IMR-90 (cell line): ENCODE measurements around the gene INPP5A. TPM values are rescaled to one million over a fixed set of nuclear protein-coding genes. Genes with fewer than 3 reads are reported as not detected.

ENCODE experiments used
- ATAC-seq: fragments of 200-7000 bp; cut with Tn5 transposase; 2 replicates; pipeline ENCODE4 v1.9.1; 2020; ENCODE audit warnings: low read depth, mild to moderate bottlenecking, moderate library complexity
- BruUV-seq: library from RNA; stranded (reverse); fragments of 400-500 nt; replicated peaks from 2 replicates; lab custom pipeline; 2021; lab: Mats Ljungman, UMichigan
- CTCF ChIA-PET: fragments of 300-600 bp; formaldehyde crosslinking; extraction: SDS; loops from one replicate; lab custom pipeline; 2021; ENCODE audit warnings: antibody characterized with exemption; lab: Yijun Ruan, JAX
- POLR2A ChIA-PET: fragments of 300-600 bp; sonication (Branson Sonifier 250); formaldehyde crosslinking; loops from one replicate; lab custom pipeline; 2022; ENCODE audit warnings: antibody characterized with exemption; ENCODE audit not compliant: unreplicated experiment; lab: Charles Lee
- DNase-seq: peaks from one replicate; pipeline ENCODE4 v3.0.0; 2013
- H2AFZ ChIP-seq: replicated peaks from 2 replicates; pipeline ENCODE3; 2013; ENCODE audit warnings: low read length, mild to moderate bottlenecking; ENCODE audit not compliant: poor library complexity
- H2AK5ac ChIP-seq: 2 replicates; pipeline ENCODE4 v1.6.1; 2013; ENCODE audit warnings: low read depth, low read length, inconsistent platforms
- H2AK9ac ChIP-seq: replicated peaks from 2 replicates; pipeline ENCODE3; 2013; ENCODE audit warnings: mild to moderate bottlenecking, low read depth, low read length, moderate library complexity; ENCODE audit not compliant: poor library complexity
- H2BK120ac ChIP-seq: 2 replicates; pipeline ENCODE4 v1.6.1; 2013; ENCODE audit warnings: low read depth, low read length, inconsistent platforms
- H2BK15ac ChIP-seq: 3 replicates; pipeline ENCODE4 v1.6.1; 2013; ENCODE audit warnings: low read depth, low read length, inconsistent platforms
- H2BK20ac ChIP-seq: 2 replicates; pipeline ENCODE4 v1.6.1; 2013; ENCODE audit warnings: low read depth, mild to moderate bottlenecking, inconsistent platforms, low read length, moderate library complexity
- H2BK5ac ChIP-seq: 2 replicates; pipeline ENCODE4 v1.6.1; 2013; ENCODE audit warnings: mild to moderate bottlenecking, low read depth, low read length, inconsistent platforms; ENCODE audit not compliant: poor library complexity, severe bottlenecking
- H3K14ac ChIP-seq: replicated peaks from 2 replicates; pipeline ENCODE4 v1.6.1; 2013; ENCODE audit warnings: low read depth, low read length, inconsistent platforms
- H3K18ac ChIP-seq: 2 replicates; pipeline ENCODE4 v1.6.1; 2013; ENCODE audit warnings: low read depth, low read length, control low read depth
- H3K23ac ChIP-seq: 2 replicates; pipeline ENCODE4 v1.6.1; 2013; ENCODE audit warnings: low read depth, low read length, inconsistent platforms
- H3K27ac ChIP-seq: 2 replicates; pipeline ENCODE4 v1.5.1; 2013; ENCODE audit warnings: mild to moderate bottlenecking, control low read depth, low read length; ENCODE audit not compliant: insufficient read depth
- H3K27me3 ChIP-seq: 2 replicates; pipeline ENCODE4 v1.6.1; 2013; ENCODE audit warnings: low read length; ENCODE audit not compliant: control insufficient read depth, insufficient read depth
- H3K36me3 ChIP-seq: 2 replicates; pipeline ENCODE4 v1.6.1; 2013; ENCODE audit warnings: low read length, mixed read lengths; ENCODE audit not compliant: control insufficient read depth, insufficient read depth
- H3K4ac ChIP-seq: 2 replicates; pipeline ENCODE4 v1.6.1; 2013; ENCODE audit warnings: low read depth, low read length, inconsistent platforms
- H3K4me1 ChIP-seq: 2 replicates; pipeline ENCODE4 v1.6.1; 2013; ENCODE audit warnings: low read length, mixed read lengths; ENCODE audit not compliant: control insufficient read depth, insufficient read depth
- H3K4me2 ChIP-seq: 2 replicates; pipeline ENCODE4 v1.6.1; 2013; ENCODE audit warnings: low read depth, mild to moderate bottlenecking, control low read depth, low read length, moderate library complexity
- H3K4me3 ChIP-seq: 2 replicates; pipeline ENCODE4 v1.5.1; 2013; ENCODE audit warnings: low read depth, mild to moderate bottlenecking, control low read depth, low read length, moderate library complexity; ENCODE audit not compliant: insufficient read depth
- H3K56ac ChIP-seq: 2 replicates; pipeline ENCODE4 v1.6.1; 2013; ENCODE audit warnings: low read length, inconsistent platforms; ENCODE audit not compliant: insufficient read depth; ENCODE audit errors: extremely low read depth
- H3K79me1 ChIP-seq, 2 experiments: 2 replicates each; pipeline ENCODE4 v1.6.1; 2013; ENCODE audit warnings: low read length in 2 of 2, inconsistent platforms in 1 of 2, low read depth in 1 of 2
- H3K9ac ChIP-seq: 2 replicates; pipeline ENCODE4 v1.6.1; 2013; ENCODE audit warnings: low read depth, low read length, control low read depth
- H3K9me1 ChIP-seq: 2 replicates; pipeline ENCODE4 v1.6.1; 2013; ENCODE audit warnings: low read length, inconsistent platforms; ENCODE audit not compliant: insufficient read depth
- H3K9me3 ChIP-seq: 2 replicates; pipeline ENCODE4 v1.6.1; 2013; ENCODE audit warnings: low read length; ENCODE audit not compliant: control insufficient read depth, insufficient read depth
- H4K20me1 ChIP-seq: 2 replicates; pipeline ENCODE4 v1.6.1; 2013; ENCODE audit warnings: low read length, inconsistent platforms; ENCODE audit not compliant: insufficient read depth
- H4K5ac ChIP-seq: 2 replicates; pipeline ENCODE4 v1.6.1; 2013; ENCODE audit warnings: mild to moderate bottlenecking, low read depth, low read length, control low read depth
- H4K8ac ChIP-seq, 2 experiments: 2 replicates each; pipeline ENCODE4 v1.6.1; 2013; ENCODE audit warnings: low read depth in 2 of 2, low read length in 2 of 2, control low read depth in 1 of 2, inconsistent platforms in 1 of 2
- H4K91ac ChIP-seq: 2 replicates; pipeline ENCODE4 v1.6.1; 2013; ENCODE audit warnings: low read depth, low read length, inconsistent platforms; ENCODE audit not compliant: insufficient read depth
- BHLHE40 ChIP-seq: fragments of 150-350 bp; IDR thresholded peaks from 2 replicates; pipeline ENCODE4 v1.6.1; 2016; ENCODE audit warnings: mild to moderate bottlenecking, low read depth, low read length
- CEBPB ChIP-seq: IDR thresholded peaks from 2 replicates; pipeline ENCODE4 v1.6.1; 2012; ENCODE audit warnings: low read depth, low read length, improper control_type of control experiment
- CHD1 ChIP-seq: IDR thresholded peaks from 2 replicates; pipeline ENCODE4 v1.6.1; 2012; ENCODE audit warnings: low read depth, low read length, improper control_type of control experiment
- CTCF ChIP-seq: conservative IDR thresholded peaks from 2 replicates; pipeline ENCODE4 v1.5.1; 2012; ENCODE audit warnings: mild to moderate bottlenecking, low read depth, low read length, improper control_type of control experiment
- ELK1 ChIP-seq: fragments of 150-350 bp; IDR thresholded peaks from 2 replicates; pipeline ENCODE4 v1.6.1; 2016; ENCODE audit warnings: low read depth, mild to moderate bottlenecking, low read length, moderate library complexity, borderline replicate concordance
- FOS ChIP-seq: fragments of 150-350 bp; IDR thresholded peaks from 2 replicates; pipeline ENCODE4 v1.6.1; 2016; ENCODE audit warnings: low read depth, low read length
- MAFK ChIP-seq: IDR thresholded peaks from 2 replicates; pipeline ENCODE4 v1.6.1; 2012; ENCODE audit warnings: low read depth, low read length, improper control_type of control experiment
- MAZ ChIP-seq: IDR thresholded peaks from 2 replicates; pipeline ENCODE4 v1.6.1; 2012; ENCODE audit warnings: low read depth, mild to moderate bottlenecking, low read length, improper control_type of control experiment, moderate library complexity, borderline replicate concordance
- MXI1 ChIP-seq: IDR thresholded peaks from 2 replicates; pipeline ENCODE4 v1.6.1; 2012; ENCODE audit warnings: low read depth, mild to moderate bottlenecking, low read length, moderate library complexity, borderline replicate concordance
- NFE2L2 ChIP-seq: fragments of 150-350 bp; IDR thresholded peaks from 2 replicates; pipeline ENCODE4 v1.6.1; 2016; ENCODE audit warnings: low read depth, mild to moderate bottlenecking, low read length
- POLR2A ChIP-seq: IDR thresholded peaks from 2 replicates; pipeline ENCODE4 v1.6.1; 2012; ENCODE audit warnings: mild to moderate bottlenecking, low read depth, low read length
- RAD21 ChIP-seq: IDR thresholded peaks from 2 replicates; pipeline ENCODE4 v1.6.1; 2012; ENCODE audit warnings: low read length, improper control_type of control experiment
- RCOR1 ChIP-seq: IDR thresholded peaks from 2 replicates; pipeline ENCODE4 v1.6.1; 2012; ENCODE audit warnings: mild to moderate bottlenecking, low read length, improper control_type of control experiment; ENCODE audit not compliant: insufficient replicate concordance
- RFX5 ChIP-seq: IDR thresholded peaks from 2 replicates; pipeline ENCODE4 v1.8.0; 2012; ENCODE audit warnings: low read depth, mild to moderate bottlenecking, low read length, moderate library complexity
- SMC3 ChIP-seq: fragments of 150-350 bp; IDR thresholded peaks from 2 replicates; pipeline ENCODE4 v1.6.1; 2016; ENCODE audit warnings: low read depth, mild to moderate bottlenecking, antibody characterized with exemption, low read length, moderate library complexity
- USF2 ChIP-seq: fragments of 150-350 bp; IDR thresholded peaks from 2 replicates; pipeline ENCODE4 v1.6.1; 2017; ENCODE audit warnings: mild to moderate bottlenecking, antibody characterized with exemption, low read length, low read depth
- WGBS, 2 experiments: methylation state at CpG; one replicate each; pipeline versions ENCODE4 v1.1.5 to v1.1.7; 2013; ENCODE audit warnings: missing lambda C conversion rate in 2 of 2; ENCODE audit not compliant: insufficient read length in 1 of 2; ENCODE audit errors: extremely low coverage in 2 of 2; 5-methylcytosine and 5-hydroxymethylcytosine counted together
- dilution Hi-C: fragments of 300-500 bp; cut with HindIII; formaldehyde crosslinking; loops from one replicate; pipeline ENCODE4 v1.14.3; 2018; ENCODE audit warnings: low sequenced_read_pairs; ENCODE audit not compliant: unreplicated experiment
- in situ Hi-C: fragments of 300-500 bp; cut with MboI; formaldehyde crosslinking; loops from 3 replicates; pipeline ENCODE4 v1.14.3; 2019; ENCODE audit warnings: low sequenced_read_pairs, inconsistent platforms, mixed read lengths
- intact Hi-C: fragments of 100-400 bp; cut with micrococcal nuclease; formaldehyde crosslinking; loops from 2 replicates; pipeline ENCODE4 v1.10.0; 2022
- polyA plus RNA-seq, 3 experiments: library from polyadenylated mRNA; depleted of rRNA; stranded (reverse); fragments of >200 nt; gene quantifications; 2 replicates each; pipeline ENCODE4 v1.2.3, GENCODE V29; 2012; ENCODE audit warnings: low replicate concordance in 1 of 3
- total RNA-seq: library from RNA; depleted of rRNA; stranded (reverse); fragments of >200 nt; gene quantifications from 2 replicates; pipeline ENCODE4 v1.2.3, GENCODE V29; 2012

The INPP5A gene
- total and polyA plus RNA-seq, 2 of the 4 experiments (the other 2 are of a cell fraction): 21.4 to 36.7 TPM

GRCh38 chr10:132728741-132729140 is 191.2 kb downstream of the INPP5A start:
- H3K27ac ChIP-seq: no peak overlapping the region
- H2BK5ac ChIP-seq: no peak overlapping the region
- no peak overlapping the region for H4K5ac ChIP-seq
- ATAC-seq (no peak), DNase-seq (no peak)
- TF ChIP-seq ELK1: no peak
- no peak for TF ChIP-seq MXI1
- TF ChIP-seq BHLHE40: no peak
- TF ChIP-seq USF2: no peak
- no peak for TF ChIP-seq CTCF
- TF ChIP-seq CHD1: no peak
- TF ChIP-seq POLR2A: no peak
- no peak for TF ChIP-seq RFX5
- TF ChIP-seq RCOR1: no peak
- TF ChIP-seq RAD21: no peak
- no peak for TF ChIP-seq CEBPB
- TF ChIP-seq SMC3: no peak
- TF ChIP-seq NFE2L2: no peak
- TF ChIP-seq MAZ: no peak
- no peak for TF ChIP-seq FOS
- TF ChIP-seq MAFK: no peak
- ChIA-PET POLR2A (no interaction called here), CTCF (no interaction called here)
- no peak overlapping the region for H3K4me2 ChIP-seq
- H3K79me1 ChIP-seq: no peaks in the 10 kb centered on the region
- no TSS peak for BruUV-seq
- no peak overlapping the region for H2BK20ac ChIP-seq
- dilution Hi-C loops (no loop called here), intact Hi-C loops (no loop called here), in situ Hi-C loops (no loop called here)
- no peaks in the 10 kb centered on the region for H4K20me1 ChIP-seq
- H4K91ac ChIP-seq: no peak overlapping the region
- H2BK15ac ChIP-seq: no peak overlapping the region
- H3K4me3 ChIP-seq: no peak overlapping the region
- no peak overlapping the region for H2AK5ac ChIP-seq
- no peak overlapping the region for H3K14ac ChIP-seq
- H2AFZ ChIP-seq: no peak overlapping the region
- H2AK9ac ChIP-seq: no peak overlapping the region
- H3K4me1 ChIP-seq: no peaks in the 10 kb centered on the region
- peaks cover 5% of the 10 kb centered on the region for H3K36me3 ChIP-seq
- no peak overlapping the region for H3K4ac ChIP-seq
- H3K9me3 ChIP-seq: no peaks in the 10 kb centered on the region
- H3K18ac ChIP-seq: no peak overlapping the region
- no peaks in the 10 kb centered on the region; the same call in 1 of the 2 replicates for H3K9me1 ChIP-seq
- H2BK120ac ChIP-seq: no peak overlapping the region
- H3K23ac ChIP-seq: no peak overlapping the region
- no peak overlapping the region for H3K9ac ChIP-seq
- WGBS, 2 experiments: 90% methylated on average over 17 of the region's 22 CpGs; no CpG with 5 or more reads in 1 of the 2 experiments
- H3K56ac ChIP-seq: no peak overlapping the region
- H3K27me3 ChIP-seq: no peaks in the 10 kb centered on the region
- no peak overlapping the region for H4K8ac ChIP-seq
